SK-N-SH (cell line): ENCODE results near the gene COL8A1. TPM values are rescaled to one million over a fixed set of nuclear protein-coding genes. Genes with fewer than 3 reads are reported as not detected.

Experiments used
- CTCF ChIA-PET: fragments of 300-600, 350-600 bp; formaldehyde crosslinking; extraction: SDS; loops from one replicate; lab custom pipeline; 2021; lab: Yijun Ruan, JAX
- POLR2A ChIA-PET: fragments of 350-600 bp; sonication (Branson Sonifier 250); formaldehyde crosslinking; extraction: SDS; loops from one replicate; lab custom pipeline; 2020; ENCODE audit warnings: antibody characterized with exemption, inconsistent platforms; lab: Yijun Ruan, JAX
- DNase-seq: peaks from one replicate; pipeline ENCODE4 v3.0.0; 2012
- H2AFZ ChIP-seq: fragments of 200-600 bp; sonication (generic); 2 replicates; pipeline ENCODE4 v1.8.1; 2016; ENCODE audit warnings: antibody characterized with exemption, mild to moderate bottlenecking, low read depth
- H3F3A ChIP-seq: fragments of 200-600 bp; sonication (generic); replicated peaks from 2 replicates; pipeline ENCODE3; 2016; ENCODE audit warnings: antibody characterized with exemption, mild to moderate bottlenecking; ENCODE audit not compliant: insufficient read depth
- H3K27ac ChIP-seq, 2 experiments: fragments of 200-500 bp in 1 of 2; fragments of 200-600 bp in 1 of 2; sonication (Bioruptor generic) in 1 of 2; sonication (generic), shearing (Covaris generic) in 1 of 2; 2 replicates each; pipeline versions ENCODE4 v1.5.1 to v1.6.1; 2014 to 2016; ENCODE audit warnings: low read depth in 2 of 2, inconsistent platforms in 1 of 2, low read length in 1 of 2, mild to moderate bottlenecking in 1 of 2, mixed read lengths in 1 of 2
- H3K27me3 ChIP-seq: fragments of 200-600 bp; sonication (generic), shearing (Covaris generic); 2 replicates; pipeline ENCODE4 v1.6.1; 2016; ENCODE audit warnings: mixed run types; ENCODE audit not compliant: insufficient read depth
- H3K36me3 ChIP-seq, 2 experiments: fragments of 200-500 bp in 1 of 2; fragments of 200-600 bp in 1 of 2; sonication (Bioruptor generic) in 1 of 2; sonication (generic) in 1 of 2; replicated peaks in 1 of 2; 2 replicates each; pipeline versions ENCODE3 to v1.5.1; 2014 to 2016; ENCODE audit warnings: low read length in 1 of 2, mild to moderate bottlenecking in 1 of 2; ENCODE audit not compliant: insufficient read depth in 2 of 2, control insufficient read depth in 1 of 2
- H3K4me1 ChIP-seq, 2 experiments: fragments of 200-500 bp in 1 of 2; fragments of 200-600 bp in 1 of 2; sonication (Bioruptor generic) in 1 of 2; sonication (generic), shearing (Covaris generic) in 1 of 2; 2 replicates each; pipeline versions ENCODE4 v1.5.1 to v1.6.1; 2014 to 2016; ENCODE audit warnings: low read depth in 1 of 2, low read length in 1 of 2, mixed run types in 1 of 2; ENCODE audit not compliant: insufficient read depth in 2 of 2, control insufficient read depth in 1 of 2
- H3K4me2 ChIP-seq: fragments of 200-600 bp; sonication (generic), shearing (Covaris generic); 2 replicates; pipeline ENCODE4 v1.6.1; 2017; ENCODE audit warnings: mixed run types
- H3K4me3 ChIP-seq, 2 experiments: fragments of 200-500 bp in 1 of 2; fragments of 200-600 bp in 1 of 2; sonication (Bioruptor generic) in 1 of 2; sonication (generic), shearing (Covaris generic) in 1 of 2; 2 replicates each; pipeline versions ENCODE4 v1.5.1 to v1.8.1; 2014 to 2016; ENCODE audit warnings: low read depth in 2 of 2, inconsistent platforms in 1 of 2, low read length in 1 of 2, mild to moderate bottlenecking in 1 of 2, mixed read lengths in 1 of 2, moderate library complexity in 1 of 2
- H3K79me2 ChIP-seq: fragments of 200-600 bp; sonication (generic); 2 replicates; pipeline ENCODE4 v1.8.1; 2017; ENCODE audit warnings: mild to moderate bottlenecking; ENCODE audit not compliant: insufficient read depth
- H3K9ac ChIP-seq: fragments of 200-600 bp; sonication (generic); 2 replicates; pipeline ENCODE4 v1.6.1; 2017; ENCODE audit warnings: mixed run types
- H3K9me2 ChIP-seq: fragments of 200-600 bp; sonication (generic); 2 replicates; pipeline ENCODE4 v1.6.1; 2017; ENCODE audit warnings: mixed run types
- H3K9me3 ChIP-seq: fragments of 200-600 bp; sonication (generic); 2 replicates; pipeline ENCODE4 v1.6.1; 2017; ENCODE audit warnings: mixed run types, mild to moderate bottlenecking, moderate library complexity
- H4K20me1 ChIP-seq: fragments of 200-600 bp; sonication (generic); 2 replicates; pipeline ENCODE4 v1.6.1; 2017; ENCODE audit warnings: mild to moderate bottlenecking, mixed run types; ENCODE audit not compliant: insufficient read depth
- ELF1 ChIP-seq: IDR thresholded peaks from 2 replicates; pipeline ENCODE4 v1.4.0; 2012
- EP300 ChIP-seq, 2 experiments: IDR thresholded peaks; 2 replicates each; pipeline versions ENCODE4 v1.4.0 to v1.6.1; 2012; ENCODE audit warnings: borderline replicate concordance in 1 of 2, low read depth in 1 of 2, low read length in 1 of 2
- FOSL2 ChIP-seq: IDR thresholded peaks from 2 replicates; pipeline ENCODE4 v1.4.0; 2012; ENCODE audit warnings: low read depth, mild to moderate bottlenecking, moderate library complexity, borderline replicate concordance
- FOXJ3 ChIP-seq: sonication (generic); formaldehyde crosslinking; IDR thresholded peaks from 2 replicates; pipeline ENCODE4 v1.5.1; 2020; ENCODE audit warnings: mild to moderate bottlenecking, missing genetic modification reagents
- FOXM1 ChIP-seq: IDR thresholded peaks from 2 replicates; pipeline ENCODE4 v1.4.0; 2012; ENCODE audit warnings: low read depth, mild to moderate bottlenecking
- GABPA ChIP-seq: IDR thresholded peaks from 2 replicates; pipeline ENCODE4 v1.4.0; 2012; ENCODE audit warnings: low read depth, mild to moderate bottlenecking
- GATA2 ChIP-seq: sonication (generic); formaldehyde crosslinking; IDR thresholded peaks from 2 replicates; pipeline ENCODE4 v1.5.0; 2020; ENCODE audit warnings: mild to moderate bottlenecking, missing genetic modification reagents
- JUND ChIP-seq: IDR thresholded peaks from 2 replicates; pipeline ENCODE4 v1.4.0; 2012
- MXI1 ChIP-seq: IDR thresholded peaks from 2 replicates; pipeline ENCODE4 v1.6.1; 2012; ENCODE audit warnings: mild to moderate bottlenecking, low read depth, low read length, improper control_type of control experiment
- NFIC ChIP-seq: IDR thresholded peaks from 2 replicates; pipeline ENCODE4 v1.4.0; 2012; ENCODE audit warnings: borderline replicate concordance
- NRF1 ChIP-seq: IDR thresholded peaks from 2 replicates; pipeline ENCODE4 v1.6.1; 2012; ENCODE audit warnings: low read depth, mild to moderate bottlenecking, low read length
- RAD21 ChIP-seq: IDR thresholded peaks from 2 replicates; pipeline ENCODE4 v1.6.1; 2012; ENCODE audit warnings: mild to moderate bottlenecking, low read length
- RFX5 ChIP-seq: IDR thresholded peaks from 2 replicates; pipeline ENCODE4 v1.6.1; 2012; ENCODE audit warnings: mild to moderate bottlenecking, improper control_type of control experiment, low read length
- SMC3 ChIP-seq: IDR thresholded peaks from 2 replicates; pipeline ENCODE4 v1.6.1; 2012; ENCODE audit warnings: low read depth, low read length, improper control_type of control experiment
- TAF1 ChIP-seq: IDR thresholded peaks from 2 replicates; pipeline ENCODE4 v1.6.1; 2012; ENCODE audit warnings: low read depth, mild to moderate bottlenecking, low read length, moderate library complexity, borderline replicate concordance
- TCF12 ChIP-seq: IDR thresholded peaks from 2 replicates; pipeline ENCODE4 v1.4.0; 2012
- YY1 ChIP-seq: IDR thresholded peaks from 2 replicates; pipeline ENCODE4 v1.4.0; 2012; ENCODE audit warnings: low read depth, mild to moderate bottlenecking
- WGBS: methylation state at CpG from one replicate; pipeline ENCODE4 v1.1.6; 2017; ENCODE audit warnings: low lambda C conversion rate; 5-methylcytosine and 5-hydroxymethylcytosine counted together
- polyA plus RNA-seq, 3 experiments: library from polyadenylated mRNA; depleted of rRNA; stranded (reverse); fragments of >200 nt; gene quantifications; 2 replicates each; pipeline ENCODE4 v1.2.3, GENCODE V29; 2012
- TF ChIP-seq, protein P1 (sequence below): IDR thresholded peaks from 2 replicates; pipeline ENCODE4 v1.4.0; 2012; ENCODE audit warnings: low read depth
- TF ChIP-seq, protein P2 (sequence below): IDR thresholded peaks from 2 replicates; pipeline ENCODE4 v1.4.0; 2012; ENCODE audit warnings: low read depth, borderline replicate concordance
- TF ChIP-seq, protein P3 (sequence below): IDR thresholded peaks from 2 replicates; pipeline ENCODE4 v1.6.1; 2012; ENCODE audit warnings: mild to moderate bottlenecking, low read depth, low read length, moderate library complexity

COL8A1 gene
- polyA plus RNA-seq, 1 of the 3 experiments (the other 2 are of a cell fraction) = 4.0 TPM

DNA sequence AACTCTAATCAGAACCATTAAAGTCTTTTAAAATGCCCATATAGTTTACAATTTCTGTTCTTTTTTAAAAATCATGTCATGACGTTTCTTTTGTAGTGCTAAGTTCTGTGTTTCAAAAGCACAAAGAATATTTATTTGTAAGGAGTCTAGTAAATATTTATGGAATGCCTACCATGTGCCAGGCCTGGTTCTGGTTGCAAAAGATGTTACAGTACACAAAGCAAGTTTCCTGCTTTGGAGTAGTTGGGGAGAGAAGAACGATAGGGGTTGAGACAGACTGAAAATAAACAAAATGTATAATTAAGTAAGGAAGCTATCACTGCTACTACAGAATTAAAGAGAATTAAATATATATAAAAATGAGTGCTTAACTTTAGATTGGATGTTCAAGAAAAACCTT, 92.5 kb downstream of the COL8A1 start:
- H3K9me2 ChIP-seq = no peaks in the 10 kb centered on the region
- no peak for DNase-seq
- no peak overlapping the region for H3K4me3 ChIP-seq
- H3K9ac ChIP-seq = no peak overlapping the region
- no peak overlapping the region for H3K27ac ChIP-seq
- H4K20me1 ChIP-seq = no peaks in the 10 kb centered on the region
- no peaks in the 10 kb centered on the region for H3K36me3 ChIP-seq
- H3F3A ChIP-seq = no peaks in the 10 kb centered on the region
- H3K4me2 ChIP-seq = no peak overlapping the region
- WGBS = 7% methylated on average over 2 of the region's 2 CpGs
- H3K27me3 ChIP-seq = no peaks in the 10 kb centered on the region
- no peak overlapping the region for H2AFZ ChIP-seq
- H3K9me3 ChIP-seq = no peaks in the 10 kb centered on the region
- H3K79me2 ChIP-seq = no peaks in the 10 kb centered on the region
- no peaks in the 10 kb centered on the region for H3K4me1 ChIP-seq
- CTCF ChIA-PET = no interaction called here
- no peak for TF ChIP-seq FOSL2
- TF ChIP-seq, protein P1, sequence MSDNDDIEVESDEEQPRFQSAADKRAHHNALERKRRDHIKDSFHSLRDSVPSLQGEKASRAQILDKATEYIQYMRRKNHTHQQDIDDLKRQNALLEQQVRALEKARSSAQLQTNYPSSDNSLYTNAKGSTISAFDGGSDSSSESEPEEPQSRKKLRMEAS = no peak
- TF ChIP-seq NRF1 = no peak
- no peak for TF ChIP-seq GABPA
- TF ChIP-seq, protein P2, sequence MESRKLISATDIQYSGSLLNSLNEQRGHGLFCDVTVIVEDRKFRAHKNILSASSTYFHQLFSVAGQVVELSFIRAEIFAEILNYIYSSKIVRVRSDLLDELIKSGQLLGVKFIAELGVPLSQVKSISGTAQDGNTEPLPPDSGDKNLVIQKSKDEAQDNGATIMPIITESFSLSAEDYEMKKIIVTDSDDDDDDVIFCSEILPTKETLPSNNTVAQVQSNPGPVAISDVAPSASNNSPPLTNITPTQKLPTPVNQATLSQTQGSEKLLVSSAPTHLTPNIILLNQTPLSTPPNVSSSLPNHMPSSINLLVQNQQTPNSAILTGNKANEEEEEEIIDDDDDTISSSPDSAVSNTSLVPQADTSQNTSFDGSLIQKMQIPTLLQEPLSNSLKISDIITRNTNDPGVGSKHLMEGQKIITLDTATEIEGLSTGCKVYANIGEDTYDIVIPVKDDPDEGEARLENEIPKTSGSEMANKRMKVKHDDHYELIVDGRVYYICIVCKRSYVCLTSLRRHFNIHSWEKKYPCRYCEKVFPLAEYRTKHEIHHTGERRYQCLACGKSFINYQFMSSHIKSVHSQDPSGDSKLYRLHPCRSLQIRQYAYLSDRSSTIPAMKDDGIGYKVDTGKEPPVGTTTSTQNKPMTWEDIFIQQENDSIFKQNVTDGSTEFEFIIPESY = no peak
- TF ChIP-seq ELF1 = no peak
- no peak for TF ChIP-seq MXI1
- no peak for TF ChIP-seq TCF12
- TF ChIP-seq EP300 (IDR thresholded peaks at IDR 0.05; ENCODE audit: borderline replicate concordance in 1 of 2, low read depth in 1 of 2, low read length in 1 of 2) = no peak
- no peak for TF ChIP-seq JUND
- TF ChIP-seq SMC3 = no peak
- no peak for TF ChIP-seq GATA2 (CRISPR knock-in tag)
- no peak for TF ChIP-seq TAF1
- TF ChIP-seq NFIC = no peak
- TF ChIP-seq FOXJ3 (CRISPR knock-in tag) = no peak
- TF ChIP-seq YY1 = no peak
- no peak for TF ChIP-seq RFX5
- TF ChIP-seq, protein P3, sequence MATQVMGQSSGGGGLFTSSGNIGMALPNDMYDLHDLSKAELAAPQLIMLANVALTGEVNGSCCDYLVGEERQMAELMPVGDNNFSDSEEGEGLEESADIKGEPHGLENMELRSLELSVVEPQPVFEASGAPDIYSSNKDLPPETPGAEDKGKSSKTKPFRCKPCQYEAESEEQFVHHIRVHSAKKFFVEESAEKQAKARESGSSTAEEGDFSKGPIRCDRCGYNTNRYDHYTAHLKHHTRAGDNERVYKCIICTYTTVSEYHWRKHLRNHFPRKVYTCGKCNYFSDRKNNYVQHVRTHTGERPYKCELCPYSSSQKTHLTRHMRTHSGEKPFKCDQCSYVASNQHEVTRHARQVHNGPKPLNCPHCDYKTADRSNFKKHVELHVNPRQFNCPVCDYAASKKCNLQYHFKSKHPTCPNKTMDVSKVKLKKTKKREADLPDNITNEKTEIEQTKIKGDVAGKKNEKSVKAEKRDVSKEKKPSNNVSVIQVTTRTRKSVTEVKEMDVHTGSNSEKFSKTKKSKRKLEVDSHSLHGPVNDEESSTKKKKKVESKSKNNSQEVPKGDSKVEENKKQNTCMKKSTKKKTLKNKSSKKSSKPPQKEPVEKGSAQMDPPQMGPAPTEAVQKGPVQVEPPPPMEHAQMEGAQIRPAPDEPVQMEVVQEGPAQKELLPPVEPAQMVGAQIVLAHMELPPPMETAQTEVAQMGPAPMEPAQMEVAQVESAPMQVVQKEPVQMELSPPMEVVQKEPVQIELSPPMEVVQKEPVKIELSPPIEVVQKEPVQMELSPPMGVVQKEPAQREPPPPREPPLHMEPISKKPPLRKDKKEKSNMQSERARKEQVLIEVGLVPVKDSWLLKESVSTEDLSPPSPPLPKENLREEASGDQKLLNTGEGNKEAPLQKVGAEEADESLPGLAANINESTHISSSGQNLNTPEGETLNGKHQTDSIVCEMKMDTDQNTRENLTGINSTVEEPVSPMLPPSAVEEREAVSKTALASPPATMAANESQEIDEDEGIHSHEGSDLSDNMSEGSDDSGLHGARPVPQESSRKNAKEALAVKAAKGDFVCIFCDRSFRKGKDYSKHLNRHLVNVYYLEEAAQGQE = no peak
- no peak for TF ChIP-seq FOXM1
- no peak for TF ChIP-seq RAD21
- POLR2A ChIA-PET = no interaction called here
